GM21526 (cell line): ENCODE data around the gene BMPR1B.
"Not testable (repeated sequence)": the region's sequence is repeated elsewhere in the genome, so short reads cannot be mapped to it uniquely, and the experiment has no call there.

Experiments
- ATAC-seq: cut with Tn5 transposase; IDR thresholded peaks from one replicate; pipeline ENCODE4 v1.9.1; 2021; ENCODE audit warnings: moderate library complexity; ENCODE audit not compliant: unreplicated experiment, low FRiP score

BMPR1B gene

DNA sequence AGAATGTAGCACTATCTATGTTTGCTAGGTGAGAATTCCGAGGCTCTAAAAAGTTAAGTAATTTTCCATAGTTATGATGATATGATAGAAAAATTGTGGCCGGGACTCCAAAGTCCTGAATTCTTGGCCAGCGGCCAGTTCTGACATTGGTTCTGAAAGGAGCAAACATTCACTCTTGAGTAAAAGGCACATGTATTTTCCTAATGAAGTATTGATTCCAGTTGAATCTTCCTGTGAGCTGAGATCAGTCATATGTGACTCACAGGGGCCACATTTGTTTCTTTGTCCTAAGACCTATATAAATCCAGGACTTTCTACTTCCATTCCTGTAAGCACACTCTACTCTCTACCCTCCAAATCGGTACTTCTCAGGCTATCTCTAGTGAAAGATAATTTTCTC is 349.9 kb downstream of the BMPR1B start:
- no peak for ATAC-seq

DNA sequence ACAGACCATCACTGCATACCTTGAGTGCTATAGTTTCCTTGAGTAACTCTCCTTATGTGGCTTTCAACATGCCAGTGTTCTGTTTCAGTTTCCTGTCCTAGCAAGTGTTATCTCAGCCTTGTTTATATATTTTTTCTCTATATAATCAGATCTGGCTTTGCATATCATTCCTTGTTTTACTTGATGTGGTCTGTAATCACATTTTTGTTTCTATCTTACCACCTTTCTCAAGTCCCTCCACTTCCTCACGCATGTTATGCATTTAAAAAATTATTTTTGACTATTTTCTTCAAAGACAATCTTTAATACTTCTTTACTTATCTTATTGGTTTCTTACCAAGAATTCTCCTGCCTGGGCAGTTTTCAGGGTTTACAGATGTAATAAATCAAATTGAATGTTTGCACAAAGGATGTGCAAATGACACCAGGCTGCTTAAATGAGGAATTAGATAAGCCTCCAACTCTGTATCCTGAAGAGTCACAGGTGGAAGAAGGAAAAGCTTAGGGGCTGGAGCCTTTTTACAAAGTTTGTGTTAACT is 351.2 kb downstream of the BMPR1B start:
- ATAC-seq = no peak

DNA sequence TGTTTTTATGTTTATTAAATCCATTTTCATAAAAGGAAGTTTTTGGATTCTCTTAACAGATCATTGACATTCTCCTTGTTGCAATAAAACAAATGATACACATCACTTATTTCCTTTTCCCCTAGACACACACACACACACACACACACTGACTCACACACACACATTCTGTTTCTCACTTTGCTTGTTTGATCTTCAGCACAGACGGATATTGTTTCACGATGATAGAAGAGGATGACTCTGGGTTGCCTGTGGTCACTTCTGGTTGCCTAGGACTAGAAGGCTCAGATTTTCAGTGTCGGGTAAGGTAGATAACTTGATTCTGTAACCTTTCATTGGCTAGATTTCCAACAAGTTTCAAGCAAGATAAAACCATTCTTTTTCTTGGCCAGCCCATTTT is 356.8 kb downstream of the BMPR1B start:
- ATAC-seq = no peak

DNA sequence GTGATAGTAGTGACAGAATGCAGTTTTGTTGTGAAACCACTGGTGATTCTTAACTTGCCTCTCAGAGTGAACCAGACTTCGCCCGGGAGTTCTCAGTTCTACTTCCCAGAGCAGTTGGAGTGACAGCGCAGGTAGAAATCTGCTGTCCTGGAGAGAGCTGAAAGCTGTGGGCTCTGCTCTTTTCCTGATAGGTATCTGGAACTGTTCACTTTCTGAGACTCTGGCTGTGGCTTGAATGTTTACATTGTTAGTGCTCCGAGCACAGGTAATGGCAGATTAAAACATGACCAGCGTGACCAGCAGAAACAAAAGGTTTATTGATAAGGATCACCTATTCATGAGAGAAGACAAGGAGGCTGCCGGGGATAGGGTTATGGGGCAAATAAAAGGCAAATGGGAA is 360.7 kb downstream of the BMPR1B start:
- no peak for ATAC-seq

DNA sequence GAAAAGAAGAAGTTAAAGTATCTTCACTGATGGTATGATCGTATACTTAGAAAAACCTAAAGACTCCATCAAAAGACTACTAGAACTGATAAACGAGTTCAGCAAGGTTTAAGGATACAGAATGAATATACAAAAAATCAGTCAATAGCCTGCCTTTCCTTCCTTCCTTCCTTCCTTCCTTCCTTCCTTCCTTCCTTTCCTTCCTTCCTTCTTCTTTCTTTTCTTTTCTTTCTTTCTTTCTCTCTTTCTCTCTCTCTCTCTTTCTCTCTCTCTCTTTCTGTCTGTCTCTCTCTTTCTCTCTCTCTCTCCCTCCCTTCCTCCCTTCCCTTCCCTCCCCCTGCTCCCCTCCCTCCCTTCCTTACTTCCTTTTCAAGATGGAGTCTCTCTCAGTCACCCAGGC is 362.7 kb downstream of the BMPR1B start:
- ATAC-seq = no peak

DNA sequence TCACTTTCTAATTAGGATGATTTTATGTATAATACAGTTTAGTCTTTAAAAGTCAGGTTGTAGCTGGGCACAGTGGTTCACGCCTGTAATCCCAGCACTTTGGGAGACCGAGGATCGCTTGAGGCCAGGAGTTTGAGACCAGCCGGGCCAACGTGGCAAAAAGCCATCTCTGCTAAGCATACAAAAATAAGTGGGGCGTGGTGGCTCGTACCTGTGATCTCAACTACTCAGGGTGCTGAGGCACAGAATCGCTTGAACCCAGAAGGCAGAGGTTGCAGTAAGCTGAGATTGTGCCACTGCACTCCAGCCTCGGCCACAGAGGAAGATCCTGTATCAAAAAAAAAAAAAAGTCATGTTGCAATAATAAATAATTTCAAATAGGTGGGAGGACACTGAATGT is 364.2 kb downstream of the BMPR1B start:
- no peak for ATAC-seq

GRCh38 chr4:95124906-95125504 is 367.2 kb downstream of the BMPR1B start:
- ATAC-seq = no peak

DNA sequence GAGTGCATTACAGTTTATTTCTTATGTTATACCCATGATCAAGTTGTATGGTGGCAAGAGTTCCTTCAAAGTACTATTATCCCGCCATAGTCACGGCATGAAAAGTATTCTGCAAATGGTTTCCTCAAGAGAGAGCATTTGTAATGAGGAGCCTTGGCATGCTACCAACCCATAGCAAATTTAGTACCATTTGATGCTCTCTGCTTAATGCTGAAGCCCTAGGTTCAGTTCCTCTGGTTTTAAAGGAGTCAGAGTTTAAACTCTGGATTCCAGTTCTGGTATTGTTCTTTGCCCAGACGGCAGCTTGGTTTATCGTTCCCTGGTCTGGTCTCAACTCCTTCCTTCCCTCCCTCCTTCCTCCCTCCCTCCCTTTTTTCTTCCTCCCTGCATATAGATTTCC is 371.3 kb downstream of the BMPR1B start:
- ATAC-seq = no peak

- ATAC-seq = no peak
Measured at GRCh38 chr4:95129821-95130311, 372.1 kb downstream of the BMPR1B start.

DNA sequence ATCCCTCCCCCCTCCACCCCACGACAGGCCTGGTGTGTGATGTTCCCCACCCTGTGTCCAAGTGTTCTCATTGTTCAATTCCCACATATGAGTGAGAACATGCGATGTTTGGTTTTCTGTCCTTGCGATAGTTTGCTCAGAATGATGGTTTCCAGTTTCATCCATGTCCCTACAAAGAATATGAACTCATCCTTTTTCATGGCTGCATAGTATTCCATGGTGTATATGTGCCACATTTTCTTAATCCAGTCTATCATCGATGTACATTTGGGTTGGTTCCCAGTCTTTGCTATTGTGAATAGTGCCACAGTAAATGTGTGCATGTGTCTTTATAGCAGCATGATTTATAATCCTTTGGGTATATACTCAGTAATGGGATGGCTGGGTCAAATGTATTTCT is 376.3 kb downstream of the BMPR1B start:
- not testable (repeated sequence) for ATAC-seq

- not testable (repeated sequence) for ATAC-seq
Measured at GRCh38 chr4:95139424-95139823, 381.7 kb downstream of the BMPR1B start.

- no peak for ATAC-seq
Measured at GRCh38 chr4:95141361-95141760, 383.6 kb downstream of the BMPR1B start.

- ATAC-seq = no peak
Measured at GRCh38 chr4:95142932-95143331, 385.2 kb downstream of the BMPR1B start.

DNA sequence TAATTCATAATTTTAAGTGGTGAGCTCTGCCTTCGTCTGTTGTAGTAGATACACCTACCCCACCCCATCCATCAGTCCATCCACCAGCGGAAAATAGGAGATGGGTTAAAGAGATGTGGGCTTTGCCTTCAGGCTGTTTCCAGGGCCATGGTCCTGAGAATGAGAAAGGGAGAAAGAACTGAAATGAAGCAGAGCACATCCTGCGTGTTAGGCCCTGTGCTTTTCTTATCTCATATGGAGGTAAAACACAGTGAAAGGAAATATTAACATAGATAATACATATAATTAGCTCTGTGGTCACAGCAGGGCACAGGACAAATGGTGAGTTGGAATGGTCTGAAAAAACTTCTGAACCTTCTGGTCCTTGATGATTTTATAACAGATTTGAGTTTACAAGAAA is 393.5 kb downstream of the BMPR1B start:
- ATAC-seq = no peak

DNA sequence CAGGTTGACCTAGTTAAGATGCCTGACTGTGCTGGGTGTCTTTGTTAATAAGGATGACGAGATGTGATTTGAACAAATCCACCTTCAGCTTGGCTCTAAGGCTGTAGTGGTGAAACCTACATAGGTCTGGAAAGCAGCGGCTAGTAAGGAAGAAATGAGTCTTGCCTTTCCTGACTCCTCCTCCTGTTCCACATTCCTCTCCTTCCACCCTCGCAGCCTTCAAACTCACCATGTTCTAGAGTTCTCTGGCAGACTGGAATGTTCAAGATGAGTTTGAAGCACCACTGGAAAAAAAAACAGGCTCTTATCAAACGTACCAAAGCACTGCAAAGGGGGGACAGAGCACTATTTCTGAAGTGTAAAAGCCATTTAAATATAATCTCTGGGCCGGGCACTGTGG is 395.4 kb downstream of the BMPR1B start:
- no peak for ATAC-seq

- peak; percentile 68 for ATAC-seq
Measured at GRCh38 chr4:95155759-95156451, 398.1 kb downstream of the BMPR1B start.

DNA sequence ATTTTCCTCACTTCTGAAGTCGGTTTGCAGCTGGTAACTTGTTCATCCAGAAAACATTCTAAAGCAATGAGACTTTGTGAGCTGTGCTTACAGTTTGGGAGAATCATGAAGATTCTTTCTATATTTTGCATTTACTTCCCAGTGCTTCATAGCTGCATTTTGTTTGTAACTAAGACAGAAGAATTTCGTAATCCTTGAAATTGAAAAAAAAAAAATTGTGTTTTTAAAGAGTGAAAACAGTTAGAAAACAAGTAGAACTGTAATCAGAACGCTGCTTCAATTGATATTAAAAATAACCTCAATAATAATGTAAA is 398.7 kb downstream of the BMPR1B start:
- ATAC-seq = no peak

GRCh38 chr4:95157596-95157995 is 399.8 kb downstream of the BMPR1B start:
- no peak for ATAC-seq

DNA sequence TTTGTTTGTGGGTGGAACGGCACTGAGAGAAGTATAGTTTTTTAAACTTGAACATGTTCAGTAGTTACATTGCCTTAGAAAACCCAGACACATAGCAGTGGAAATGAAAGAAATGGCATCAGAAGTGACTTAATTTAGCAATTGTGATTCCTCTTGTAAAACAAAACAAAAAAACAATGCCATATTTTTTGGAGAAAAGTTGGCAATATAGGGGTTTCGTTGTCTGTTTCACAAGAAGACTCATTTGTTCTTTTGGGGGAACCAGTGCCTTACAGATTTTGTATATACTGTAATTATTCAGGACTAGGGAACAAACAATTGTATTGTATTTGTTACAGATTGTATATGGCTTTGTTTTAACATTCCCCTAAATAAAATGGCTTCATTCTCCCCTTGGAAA is 400.3 kb downstream of the BMPR1B start:
- ATAC-seq = no peak

DNA sequence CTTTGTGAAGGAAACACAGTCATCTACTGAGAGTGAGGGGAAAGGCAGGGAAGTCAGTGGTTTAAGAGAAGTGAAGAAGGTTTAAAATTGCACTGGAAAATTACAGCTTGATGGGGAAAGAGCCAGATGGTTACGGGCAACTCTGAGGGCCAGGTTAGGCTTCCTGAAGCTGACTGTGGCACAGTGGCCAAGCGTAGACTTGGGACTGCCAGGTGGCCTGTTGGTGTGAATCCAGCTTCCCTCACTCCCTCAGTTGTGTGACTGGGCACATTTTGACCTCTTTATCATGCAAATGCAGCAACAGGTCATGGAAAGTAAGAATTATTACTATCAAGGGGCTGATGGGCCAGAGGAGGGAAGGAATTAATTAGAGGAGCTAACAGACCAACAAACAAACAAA is 400.9 kb downstream of the BMPR1B start:
- no peak for ATAC-seq

- no peak for ATAC-seq
Measured at GRCh38 chr4:95159384-95159783, 401.6 kb downstream of the BMPR1B start.

- no peak for ATAC-seq
Measured at GRCh38 chr4:95161781-95162469, 404.2 kb downstream of the BMPR1B start.
